Stimulated activated CD8-positive, alpha-beta memory T cell treated with anti-CD3 and anti-CD28 coated beads, Interleukin-15, amount 100 ng/mL, for 1 hour (primary cell): ENCODE measurements around the gene MGMT.

Experiments
- DNase-seq: peaks from one replicate; pipeline ENCODE4 v3.0.0-alpha.2; 2020; ENCODE audit warnings: low read depth

The MGMT gene

GRCh38 chr10:129807211-129807610 lies 340.2 kb downstream of the MGMT start:
- no peak for DNase-seq

GRCh38 chr10:129808092-129808983 lies 341.3 kb downstream of the MGMT start:
- no peak for DNase-seq

DNA sequence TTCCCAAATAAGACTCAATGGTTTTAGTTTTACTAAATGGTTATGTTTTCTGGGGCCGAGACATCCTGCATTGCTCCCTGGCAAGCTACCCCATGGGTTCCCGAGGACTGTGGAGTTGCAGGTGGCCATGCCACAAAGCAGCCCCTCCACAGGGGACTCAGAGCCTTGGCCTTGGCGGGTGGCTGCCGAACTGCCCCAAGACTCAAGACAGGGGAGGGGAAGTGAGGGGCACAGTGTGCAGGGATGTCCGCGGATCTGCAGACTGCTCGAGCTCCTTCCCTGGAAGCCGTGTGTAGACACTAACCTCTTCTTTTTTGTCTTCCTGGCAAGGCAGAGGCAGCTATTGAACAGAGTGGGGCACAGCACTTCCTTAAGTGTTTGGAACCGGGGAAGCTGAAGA lies 342.4 kb downstream of the MGMT start:
- no peak for DNase-seq

DNA sequence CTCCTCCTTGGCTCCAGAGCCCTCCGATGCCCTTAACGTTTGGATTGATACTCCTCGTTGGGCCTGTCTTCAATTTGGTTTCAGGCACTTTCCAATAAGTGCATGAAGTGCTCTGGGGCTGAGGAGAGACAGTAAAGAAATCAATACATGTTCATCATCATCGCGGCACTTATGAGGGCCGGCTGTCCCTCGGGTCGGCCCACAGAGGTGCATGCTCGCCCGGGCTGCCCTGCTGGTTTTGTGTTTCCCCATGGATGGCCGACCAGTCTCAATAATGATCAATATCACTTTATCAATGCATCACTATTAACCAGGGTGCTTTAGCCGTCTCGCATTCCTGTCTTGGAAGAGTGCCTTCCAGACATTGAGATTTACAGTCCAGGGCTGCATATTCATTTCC lies 342.8 kb downstream of the MGMT start:
- DNase-seq = no peak

DNA sequence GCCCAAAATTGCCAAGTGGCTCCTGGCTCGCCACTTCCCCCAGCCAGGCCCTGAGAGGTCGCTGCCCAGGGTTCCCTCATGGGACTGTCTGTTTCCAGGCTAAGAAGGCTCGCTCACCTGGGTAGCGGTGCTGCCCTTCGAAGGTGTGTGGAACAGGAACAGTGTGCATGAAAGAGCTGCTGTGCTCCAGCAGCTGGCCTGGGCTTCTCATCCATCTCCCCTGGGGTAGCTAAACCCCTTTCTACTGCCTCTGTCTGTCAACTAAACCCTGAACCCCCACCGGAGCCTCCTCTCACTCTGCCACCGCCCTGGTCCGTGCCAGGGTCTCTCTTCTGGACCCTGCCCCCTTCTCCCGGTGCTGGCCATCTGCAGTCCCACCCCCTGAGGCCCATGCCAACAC lies 344.2 kb downstream of the MGMT start:
- DNase-seq = no peak

GRCh38 chr10:129812398-129812797 lies 345.4 kb downstream of the MGMT start:
- no peak for DNase-seq

DNA sequence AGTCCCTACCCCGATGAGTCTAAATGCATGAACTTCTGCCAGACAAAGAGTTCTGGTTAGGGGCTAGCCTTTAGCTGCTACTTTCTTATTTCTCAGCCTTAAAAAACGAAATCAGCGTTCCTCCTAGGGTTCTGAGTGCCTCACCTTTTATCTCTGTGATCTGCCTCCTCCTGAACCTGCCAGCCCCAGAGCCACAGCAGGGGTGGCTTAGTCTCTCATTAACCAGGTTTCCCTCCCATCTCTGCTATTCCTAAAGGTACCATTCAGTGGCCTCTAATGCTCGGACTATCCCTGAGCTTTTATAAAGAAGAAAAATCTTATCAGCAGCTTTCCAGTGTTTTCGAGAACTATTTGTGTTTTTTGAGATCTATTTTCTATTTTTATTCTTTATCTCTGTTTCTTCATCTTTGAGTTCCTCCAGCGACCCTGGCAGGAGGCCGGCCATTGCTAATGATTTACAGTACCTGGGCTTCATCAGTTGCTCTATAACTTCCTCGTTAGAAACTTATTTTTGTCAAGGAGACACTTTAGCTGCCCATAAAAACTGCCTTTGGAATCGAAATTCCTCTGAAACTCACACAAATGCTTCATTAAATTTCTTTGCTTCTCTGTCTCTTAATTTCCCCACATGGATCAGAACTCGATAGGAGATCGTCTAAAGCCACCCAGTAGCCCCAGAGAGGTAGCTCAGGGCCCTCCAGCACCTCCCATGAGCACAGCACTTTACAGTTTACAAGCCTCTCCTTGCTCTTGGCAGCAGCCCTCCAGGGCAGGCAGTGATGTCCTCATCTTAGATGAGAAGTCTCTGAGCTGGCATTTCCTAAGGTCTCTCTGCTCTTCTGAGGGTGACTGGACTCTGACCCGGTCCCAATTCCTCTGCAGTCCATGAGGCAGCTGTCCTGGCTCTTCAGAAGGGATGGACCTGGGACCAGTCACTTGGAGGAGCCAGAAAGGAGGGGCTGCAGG lies 347.9 kb downstream of the MGMT start:
- no peak for DNase-seq

GRCh38 chr10:129815898-129816655 lies 349.0 kb downstream of the MGMT start:
- DNase-seq = no peak

DNA sequence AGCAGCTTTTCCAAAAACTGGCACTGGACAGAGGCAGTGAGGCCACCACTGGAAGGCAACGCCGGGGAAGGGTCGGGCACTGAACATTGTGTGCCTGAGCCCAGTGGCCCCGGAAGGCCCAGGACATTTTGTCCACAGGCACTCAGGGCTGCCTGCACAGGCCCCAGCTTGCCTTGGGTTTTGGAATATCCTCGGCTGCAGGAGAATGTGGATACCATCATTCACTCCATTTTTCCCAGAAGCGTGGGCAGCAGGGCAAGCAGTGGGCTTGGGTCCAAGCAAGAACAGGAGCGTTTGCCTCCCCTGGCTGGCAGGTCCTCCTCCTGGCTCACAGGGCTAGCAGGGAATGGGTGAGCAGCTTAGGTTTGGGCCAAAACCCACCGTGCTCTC lies 349.6 kb downstream of the MGMT start:
- DNase-seq = no peak
